Measurements from ENCODE around the gene TTBK1.

Gene TTBK1

DNA sequence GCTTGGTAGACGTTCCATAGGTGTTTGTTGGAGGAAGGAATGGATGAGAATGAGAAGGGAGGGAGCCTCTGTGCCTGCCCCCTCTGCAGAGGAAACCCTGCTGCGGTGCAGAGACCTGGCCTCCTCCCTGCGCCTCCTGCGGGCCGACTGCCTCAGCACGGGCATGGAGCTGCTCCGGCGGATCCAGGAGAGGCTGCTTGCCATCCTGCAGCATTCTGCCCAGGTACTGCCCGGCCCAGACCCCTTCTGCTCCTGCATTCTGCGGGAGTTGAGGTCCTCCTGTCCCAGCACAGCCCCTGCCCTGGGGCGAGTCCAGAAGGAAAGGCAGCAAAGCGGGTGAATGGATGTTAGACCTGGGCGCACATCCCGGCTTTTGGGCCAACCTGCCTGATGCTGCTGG lies 20.1 kb upstream of the TTBK1 start:
- peaks cover 17% of the 10 kb centered on the region for H3K79me2 ChIP-seq (ENCODE audit: insufficient read depth, low read depth)
- no peak overlapping the region for H3K4me2 ChIP-seq

GRCh38 chr6:43226192-43226851 lies 17.0 kb upstream of the TTBK1 start:
- Histone ChIP-seq H3K4me3 (IDR thresholded peaks at IDR 0.05; ENCODE audit: insufficient read depth, low read depth, low read length) (no peak overlapping the region), H3K36me3 (ENCODE audit: insufficient read depth) (no peaks in the 10 kb centered on the region), H3K79me2 (ENCODE audit: insufficient read depth, low read depth) (peaks cover 23% of the 10 kb centered on the region), H2AFZ (ENCODE audit: low read depth) (no peak overlapping the region), H3K27ac (no peak overlapping the region), H3K9ac (no peak overlapping the region), H3K4me1 (ENCODE audit: low read depth, poor library complexity, severe bottlenecking) (peaks cover 41% of the 10 kb centered on the region), H4K20me1 (ENCODE audit: insufficient read depth) (no peaks in the 10 kb centered on the region), H3K27me3 (ENCODE audit: insufficient read depth, low read depth) (no peaks in the 10 kb centered on the region), H3K4me2 (no peak overlapping the region)
- TF ChIP-seq CTCF (conservative IDR thresholded peaks at IDR 0.05; ENCODE audit: low read depth, low read length): no peak

More for the DNA sequence above, 20.1 kb upstream of the TTBK1 start:
- Histone ChIP-seq H3K36me3 (ENCODE audit: insufficient read depth) (no peaks in the 10 kb centered on the region), H2AFZ (ENCODE audit: low read depth) (no peak overlapping the region), H3K27me3 (ENCODE audit: insufficient read depth, low read depth) (no peaks in the 10 kb centered on the region), H3K9ac (no peak overlapping the region), H3K4me1 (ENCODE audit: low read depth, poor library complexity, severe bottlenecking) (peaks cover 30% of the 10 kb centered on the region), H4K20me1 (ENCODE audit: insufficient read depth) (no peaks in the 10 kb centered on the region), H3K4me3 (IDR thresholded peaks at IDR 0.05; ENCODE audit: insufficient read depth, low read depth, low read length) (no peak overlapping the region), H3K27ac (no peak overlapping the region)
- TF ChIP-seq CTCF (conservative IDR thresholded peaks at IDR 0.05; ENCODE audit: low read depth, low read length): no peak

DNA sequence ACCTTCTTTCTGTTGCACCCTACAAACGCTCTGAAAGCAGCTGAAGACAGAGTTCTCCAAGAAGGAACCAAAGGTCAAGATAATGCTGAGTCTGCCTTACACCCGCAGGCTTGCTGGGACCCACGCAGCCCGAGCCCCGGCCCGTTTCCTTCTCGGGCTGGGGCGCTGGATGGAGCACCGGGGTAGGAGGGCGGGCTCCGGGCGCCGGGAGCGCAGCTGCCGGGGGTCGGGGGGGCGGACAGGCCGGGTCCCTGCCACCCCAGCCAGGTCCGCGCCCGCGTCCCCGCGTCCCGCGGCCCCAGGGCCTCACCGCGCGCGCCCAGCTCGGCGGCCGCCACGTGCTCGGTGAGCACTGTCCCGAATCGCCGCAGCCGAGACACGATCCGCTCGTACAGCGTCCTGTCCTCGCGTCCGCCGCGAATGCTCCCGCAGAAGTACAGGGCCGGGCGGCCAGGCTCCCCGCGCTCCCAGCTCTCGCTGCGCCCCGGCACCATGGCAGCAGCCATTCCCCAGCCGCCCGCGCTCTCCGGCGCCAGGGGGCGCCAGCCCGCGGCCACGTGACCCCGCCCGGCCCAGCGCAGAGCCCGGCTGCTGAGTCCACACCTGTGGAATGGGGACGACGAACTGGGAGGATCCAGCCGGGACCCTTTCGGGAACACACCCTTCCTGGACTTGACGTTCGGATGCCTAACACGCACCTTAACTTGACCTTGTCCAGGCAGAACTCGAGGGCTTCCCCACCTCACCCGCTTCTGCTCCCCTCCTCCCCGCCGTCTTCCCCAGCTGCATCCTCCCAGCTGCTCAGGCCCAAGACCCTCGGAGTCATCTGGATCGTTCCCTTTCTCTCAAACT lies 14.1 kb upstream of the TTBK1 start, which contains the start of gene DNPH1:
Gene DNPH1, minus strand, starts transcription at position 531 of the 852 bp plus-strand sequence. Its CDS starts 25 bp downstream, at position 506.
- peaks cover 38% of the 10 kb centered on the region for H3K4me1 ChIP-seq (ENCODE audit: low read depth, poor library complexity, severe bottlenecking)
- H3K4me2 ChIP-seq: peak within 1 kb of the TSS; percentile 79
- no peaks in the 10 kb centered on the region for H4K20me1 ChIP-seq (ENCODE audit: insufficient read depth)
- H3K36me3 ChIP-seq (ENCODE audit: insufficient read depth): no peaks in the 10 kb centered on the region
- no peak within 1 kb of the TSS for H3K4me3 ChIP-seq (IDR thresholded peaks at IDR 0.05; ENCODE audit: insufficient read depth, low read depth, low read length)
- peak within 1 kb of the TSS; percentile 60 for H2AFZ ChIP-seq (ENCODE audit: low read depth)
- TF ChIP-seq CTCF (conservative IDR thresholded peaks at IDR 0.05; ENCODE audit: low read depth, low read length): peak; percentile 72
- H3K27ac ChIP-seq: peak within 1 kb of the TSS; percentile 68
- H3K27me3 ChIP-seq (ENCODE audit: insufficient read depth, low read depth): no peaks in the 10 kb centered on the region
- H3K79me2 ChIP-seq (ENCODE audit: insufficient read depth, low read depth): peaks cover 23% of the 10 kb centered on the region
- H3K9ac ChIP-seq: peak within 1 kb of the TSS; percentile 87

DNA sequence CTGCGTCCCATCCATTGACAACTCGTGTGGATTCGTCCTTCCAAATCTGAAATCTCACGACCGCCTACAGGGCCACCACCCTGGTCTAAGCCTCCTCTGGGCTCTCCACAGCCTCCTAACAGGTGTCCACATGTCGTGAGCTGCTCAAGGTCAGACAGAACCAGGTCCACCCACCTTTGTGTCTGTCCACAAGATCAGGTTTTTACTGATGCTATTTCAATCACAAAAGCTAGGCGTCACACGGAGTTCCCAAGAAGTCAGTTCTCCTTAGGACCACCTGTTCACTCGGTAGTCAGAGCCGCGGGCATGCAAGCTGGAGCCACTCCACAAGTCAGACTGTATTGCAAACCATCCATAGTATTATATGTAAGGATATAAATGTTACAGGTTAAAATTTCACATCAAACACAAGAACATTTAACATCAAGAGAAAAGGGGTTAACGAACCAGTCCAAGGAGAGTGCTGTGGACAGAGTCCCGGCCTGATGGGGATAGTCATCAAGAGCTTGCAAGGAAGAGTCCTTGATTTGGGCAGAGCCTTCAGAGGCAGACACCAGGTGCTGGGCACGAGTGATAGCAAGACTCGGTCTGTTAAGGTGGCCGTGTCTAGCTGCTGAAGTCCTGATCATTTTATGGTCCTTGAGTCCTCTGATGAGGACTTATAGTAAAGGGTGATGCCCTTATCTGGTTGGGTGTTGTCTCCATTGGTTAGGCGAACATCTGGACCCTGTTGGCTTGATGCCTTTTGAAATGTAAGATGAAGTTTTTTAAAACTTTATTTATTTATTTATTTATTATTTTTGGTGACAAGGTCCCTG lies 13.3 kb upstream of the TTBK1 start:
- H3K27me3 ChIP-seq (ENCODE audit: insufficient read depth, low read depth): no peaks in the 10 kb centered on the region
- peak overlapping the region; percentile 79 for H3K4me2 ChIP-seq
- H3K79me2 ChIP-seq (ENCODE audit: insufficient read depth, low read depth): peaks cover 23% of the 10 kb centered on the region
- H3K36me3 ChIP-seq (ENCODE audit: insufficient read depth): no peaks in the 10 kb centered on the region
- peaks cover 30% of the 10 kb centered on the region for H3K4me1 ChIP-seq (ENCODE audit: low read depth, poor library complexity, severe bottlenecking)
- H2AFZ ChIP-seq (ENCODE audit: low read depth): peak overlapping the region; percentile 60
- no peaks in the 10 kb centered on the region for H4K20me1 ChIP-seq (ENCODE audit: insufficient read depth)
- H3K9ac ChIP-seq: no peak overlapping the region; the same call in 1 of the 2 replicates
- no peak overlapping the region for H3K4me3 ChIP-seq (IDR thresholded peaks at IDR 0.05; ENCODE audit: insufficient read depth, low read depth, low read length)
- no peak for TF ChIP-seq CTCF (conservative IDR thresholded peaks at IDR 0.05; ENCODE audit: low read depth, low read length)
- H3K27ac ChIP-seq: no peak overlapping the region
